Stomach (tissue), 4 donors: Measurements from ENCODE around the gene MPV17L2.

ENCODE experiments used
- CTCF ChIP-seq, 7 experiments: fragments of 450-650 bp in 4 of 7; fragments of 200-600 bp in 3 of 7; sonication (generic) in 3 of 7; IDR thresholded peaks; one replicate each; pipeline ENCODE4 v1.5.1; 2016 to 2019; ENCODE audit warnings: antibody characterized with exemption in 7 of 7, control low read depth in 2 of 7, mild to moderate bottlenecking in 1 of 7
- EP300 ChIP-seq: sonication (generic); formaldehyde crosslinking; IDR thresholded peaks from one replicate; pipeline ENCODE4 v1.6.1; 2017; ENCODE audit warnings: antibody characterized with exemption
- POLR2AphosphoS5 ChIP-seq, 3 donors: sonication (generic); formaldehyde crosslinking; IDR thresholded peaks; one replicate each; pipeline ENCODE4 v1.6.1; 2016; ENCODE audit warnings: antibody characterized with exemption in 3 of 3

DNA sequence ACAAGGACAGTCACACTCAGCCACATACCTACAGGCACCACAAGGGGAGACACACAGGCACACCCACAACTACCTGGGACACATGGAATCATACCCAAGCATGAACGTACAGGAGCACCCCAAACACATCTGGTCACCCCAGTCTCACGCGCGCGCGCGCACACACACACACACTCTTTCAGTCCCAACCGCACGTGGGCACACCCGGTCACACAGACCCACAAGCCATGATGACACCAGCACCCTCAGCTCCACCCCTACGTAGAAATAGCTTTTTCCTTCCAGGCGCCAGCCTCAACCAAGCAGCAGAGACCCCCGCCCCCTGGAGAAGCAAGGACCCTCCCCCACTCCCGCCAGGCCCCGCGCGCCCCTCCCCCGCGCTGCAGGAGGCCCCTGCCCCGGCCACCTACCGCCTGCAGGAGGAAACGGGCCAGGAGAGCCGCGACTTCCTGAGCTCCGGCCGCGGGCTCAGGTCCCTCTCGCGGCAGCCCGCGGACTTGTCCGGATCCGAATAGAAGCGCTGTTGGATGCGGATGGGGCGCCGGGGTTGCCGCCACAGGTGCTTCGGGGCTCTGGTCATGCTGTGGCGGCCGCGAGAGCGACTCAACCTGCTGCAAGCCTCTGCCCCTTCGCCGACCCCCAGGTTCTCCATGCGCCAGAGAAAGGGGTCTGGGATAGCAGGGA, 39.7 kb downstream of the MPV17L2 start:
- TF ChIP-seq CTCF (IDR thresholded peaks at IDR 0.05) (no peak), EP300 (no peak), POLR2AphosphoS5 (IDR thresholded peaks at IDR 0.05) (no peak)
